HAP-1 (cell line): ENCODE data around the gene SSU72.

ENCODE experiments used
- DNase-seq, 2 experiments: peaks; one replicate each; pipeline ENCODE4 v3.0.0-alpha.2; 2016 to 2020; ENCODE audit warnings: low spot score in 2 of 2
- H3K27me3 ChIP-seq: fragments of 250-450 bp; sonication (Bioruptor Pico); 2 replicates; pipeline ENCODE4 v1.5.1; 2020; ENCODE audit warnings: low read depth, mild to moderate bottlenecking, moderate library complexity
- H3K36me3 ChIP-seq: fragments of 250-450 bp; sonication (Bioruptor Pico); replicated peaks from 2 replicates; pipeline ENCODE4 v1.5.1; 2020; ENCODE audit warnings: mild to moderate bottlenecking
- H3K4me1 ChIP-seq: fragments of 250-450 bp; sonication (Bioruptor Pico); 2 replicates; pipeline ENCODE4 v1.5.1; 2020; ENCODE audit warnings: mild to moderate bottlenecking
- H3K4me3 ChIP-seq: fragments of 250-450 bp; sonication (Bioruptor Pico); 2 replicates; pipeline ENCODE4 v1.5.1; 2020; ENCODE audit warnings: mild to moderate bottlenecking, moderate library complexity
- H3K9me3 ChIP-seq: fragments of 250-450 bp; sonication (Bioruptor Pico); 2 replicates; pipeline ENCODE4 v1.5.1; 2020; ENCODE audit warnings: mild to moderate bottlenecking, moderate library complexity
- in situ Hi-C: fragments of 300-500 bp; cut with MboI; formaldehyde crosslinking; loops from 3 replicates; pipeline ENCODE4 v1.14.3; 2020; ENCODE audit warnings: low sequenced_read_pairs, inconsistent platforms, mixed read lengths

SSU72 gene

DNA sequence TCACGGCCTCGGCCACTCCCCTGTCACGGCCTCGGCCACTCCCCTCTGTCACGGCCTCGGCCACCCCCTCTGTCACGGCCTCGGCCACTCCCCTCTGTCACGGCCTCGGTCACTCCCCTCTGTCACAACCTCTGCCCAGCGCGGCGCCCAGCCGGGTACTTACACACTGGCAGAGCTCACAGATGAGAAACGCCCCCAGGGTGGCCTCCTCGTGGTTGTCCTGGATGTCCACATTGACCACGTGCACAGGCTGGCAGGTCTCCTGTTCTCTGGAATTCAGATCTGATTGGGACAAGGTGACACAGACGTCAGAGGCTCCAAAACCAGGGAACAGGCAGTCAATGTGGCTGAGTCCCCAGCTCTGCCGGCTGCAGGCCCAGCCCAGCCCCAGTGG lies 31.0 kb downstream of the SSU72 start:
- in situ Hi-C loops, result no loop called here
- no peaks in the 10 kb centered on the region for H3K4me1 ChIP-seq
- DNase-seq, result no peak
- H3K36me3 ChIP-seq, result peaks cover 15% of the 10 kb centered on the region
- H3K9me3 ChIP-seq, result no peaks in the 10 kb centered on the region
- H3K4me3 ChIP-seq, result no peak overlapping the region
- H3K27me3 ChIP-seq, result no peaks in the 10 kb centered on the region

DNA sequence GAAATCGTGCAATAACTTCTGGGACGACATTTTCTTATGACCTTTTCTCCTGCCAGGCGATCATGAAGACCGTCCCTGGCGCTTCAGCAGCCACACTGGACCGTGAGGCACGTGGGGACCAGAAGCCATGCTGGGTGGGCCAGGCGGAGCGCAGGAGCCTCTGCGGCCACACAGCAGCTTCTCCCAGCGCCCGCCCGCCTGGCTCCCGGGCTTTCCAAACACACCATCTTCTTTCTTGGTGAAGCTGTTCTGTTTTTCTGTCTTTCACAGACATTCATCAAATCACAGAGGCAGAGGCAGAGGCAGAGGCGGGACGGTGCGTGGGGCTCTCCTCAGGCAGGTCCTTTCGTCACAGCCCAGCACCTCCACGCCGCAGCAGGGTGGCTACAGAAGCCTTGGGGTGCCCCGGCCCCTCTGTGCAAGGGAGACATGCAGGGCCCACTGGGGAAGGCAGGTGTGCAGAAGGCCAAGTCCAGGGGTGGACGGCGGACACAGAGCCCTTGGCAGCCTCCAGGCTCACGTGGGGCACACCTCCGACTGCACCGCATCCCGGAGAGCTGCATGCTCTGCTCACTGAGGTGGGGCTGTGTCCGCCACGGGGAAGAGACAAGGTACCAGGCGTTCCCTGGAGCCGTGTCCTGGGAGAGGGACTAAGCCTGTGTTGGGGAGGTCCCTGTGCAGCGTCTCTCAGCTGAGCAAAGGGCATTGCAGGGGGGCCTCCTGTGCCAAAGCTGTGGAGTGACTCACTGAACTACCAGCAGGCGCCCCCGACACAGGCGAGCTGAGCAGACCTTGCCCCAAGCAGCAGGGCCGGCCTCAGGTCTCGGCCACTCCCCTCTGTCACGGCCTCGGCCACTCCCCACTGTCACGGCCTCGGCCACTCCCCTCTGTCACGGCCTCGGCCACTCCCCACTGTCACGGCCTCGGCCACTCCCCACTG lies 31.6 kb downstream of the SSU72 start:
- no peak overlapping the region for H3K4me3 ChIP-seq
- in situ Hi-C loops, result no loop called here
- peaks cover 14% of the 10 kb centered on the region for H3K36me3 ChIP-seq
- DNase-seq, result no peak
- H3K4me1 ChIP-seq, result no peaks in the 10 kb centered on the region
- no peaks in the 10 kb centered on the region for H3K27me3 ChIP-seq
- no peaks in the 10 kb centered on the region for H3K9me3 ChIP-seq

DNA sequence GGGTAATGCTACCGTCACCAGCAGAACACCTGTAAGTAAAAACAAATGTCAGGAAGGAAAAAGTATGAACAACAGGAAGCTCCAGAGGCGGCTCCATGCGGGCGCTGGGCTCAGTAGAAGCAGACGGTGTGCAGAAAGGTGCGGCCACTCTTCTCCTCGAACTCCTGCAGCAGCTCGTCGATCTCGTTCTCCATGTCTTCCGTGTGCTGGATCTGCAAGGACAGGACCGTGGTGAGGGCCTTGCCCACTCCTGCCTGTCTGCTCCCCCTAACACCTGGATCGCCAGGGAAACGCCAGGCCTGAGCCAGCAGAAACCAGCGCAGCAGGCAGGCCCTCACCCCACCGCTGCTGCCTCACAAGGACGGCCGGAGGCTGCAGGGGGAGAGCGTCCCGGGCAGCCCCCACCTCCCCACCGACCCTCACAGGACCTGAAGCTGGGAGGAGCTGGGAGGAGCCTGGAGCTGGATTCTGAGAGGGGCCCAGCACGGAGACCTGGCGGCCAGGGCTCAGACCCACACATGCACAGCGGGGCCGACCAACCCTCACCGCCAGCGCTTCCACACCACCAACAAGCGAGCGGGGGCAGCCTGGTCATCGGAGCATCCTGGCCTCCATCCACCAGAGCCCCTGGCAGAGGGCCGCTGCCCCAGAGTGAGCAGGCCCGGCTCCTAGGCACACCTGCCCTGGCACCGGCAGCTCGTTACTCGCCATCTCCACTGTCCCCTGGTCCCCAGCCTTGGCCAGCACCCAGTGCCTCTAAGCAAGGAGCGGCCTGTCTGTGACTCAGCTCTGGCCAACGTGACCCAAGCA lies 32.5 kb downstream of the SSU72 start:
- Histone ChIP-seq H3K9me3 (no peaks in the 10 kb centered on the region), H3K36me3 (peaks cover 14% of the 10 kb centered on the region), H3K4me3 (no peak overlapping the region), H3K27me3 (no peaks in the 10 kb centered on the region), H3K4me1 (no peaks in the 10 kb centered on the region)
- in situ Hi-C loops, result no loop called here
- DNase-seq, result no peak

DNA sequence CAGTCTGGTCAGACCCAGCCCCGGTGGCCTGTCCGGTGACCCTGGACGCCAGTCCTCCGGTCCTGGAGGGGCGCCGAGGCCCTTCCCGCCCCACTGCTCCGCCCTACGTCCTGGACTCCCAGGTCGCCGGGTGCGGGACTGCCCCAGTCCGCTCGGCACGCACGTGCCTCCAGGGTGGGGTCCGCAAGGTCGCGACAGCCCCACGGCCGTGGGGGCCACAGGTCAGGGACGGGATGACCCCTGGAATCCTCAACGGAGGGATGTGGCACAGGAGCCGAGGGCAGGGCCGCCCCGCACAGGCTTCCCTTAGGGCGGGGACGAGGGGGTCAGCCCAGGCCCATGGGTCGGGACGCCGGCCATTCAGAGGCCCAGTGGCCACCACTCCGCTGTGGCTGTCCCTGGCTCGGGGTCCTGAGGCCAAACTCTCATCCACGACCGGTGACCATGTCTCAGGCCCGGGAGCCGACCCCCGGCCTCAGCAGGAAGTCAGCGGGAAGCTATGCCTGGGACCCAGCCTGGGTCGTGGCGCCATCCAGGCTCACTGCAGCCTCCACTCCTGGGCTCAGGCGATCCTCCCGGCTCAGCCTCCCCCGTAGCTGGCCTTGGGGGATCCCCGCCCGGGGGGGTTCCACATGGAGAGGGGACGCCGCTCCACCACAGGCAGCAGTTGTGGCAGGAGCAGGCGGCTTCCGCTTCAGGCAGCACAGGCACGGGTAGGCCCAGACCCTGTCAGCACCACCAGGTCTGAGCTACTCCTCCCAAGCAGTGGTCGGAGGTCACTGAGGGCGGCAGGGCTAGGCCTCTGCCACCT lies 33.6 kb downstream of the SSU72 start:
- H3K36me3 ChIP-seq, result peaks cover 14% of the 10 kb centered on the region
- no peaks in the 10 kb centered on the region for H3K9me3 ChIP-seq
- no peaks in the 10 kb centered on the region for H3K27me3 ChIP-seq
- in situ Hi-C loops, result no loop called here
- no peak overlapping the region for H3K4me3 ChIP-seq
- no peak for DNase-seq
- no peaks in the 10 kb centered on the region for H3K4me1 ChIP-seq

DNA sequence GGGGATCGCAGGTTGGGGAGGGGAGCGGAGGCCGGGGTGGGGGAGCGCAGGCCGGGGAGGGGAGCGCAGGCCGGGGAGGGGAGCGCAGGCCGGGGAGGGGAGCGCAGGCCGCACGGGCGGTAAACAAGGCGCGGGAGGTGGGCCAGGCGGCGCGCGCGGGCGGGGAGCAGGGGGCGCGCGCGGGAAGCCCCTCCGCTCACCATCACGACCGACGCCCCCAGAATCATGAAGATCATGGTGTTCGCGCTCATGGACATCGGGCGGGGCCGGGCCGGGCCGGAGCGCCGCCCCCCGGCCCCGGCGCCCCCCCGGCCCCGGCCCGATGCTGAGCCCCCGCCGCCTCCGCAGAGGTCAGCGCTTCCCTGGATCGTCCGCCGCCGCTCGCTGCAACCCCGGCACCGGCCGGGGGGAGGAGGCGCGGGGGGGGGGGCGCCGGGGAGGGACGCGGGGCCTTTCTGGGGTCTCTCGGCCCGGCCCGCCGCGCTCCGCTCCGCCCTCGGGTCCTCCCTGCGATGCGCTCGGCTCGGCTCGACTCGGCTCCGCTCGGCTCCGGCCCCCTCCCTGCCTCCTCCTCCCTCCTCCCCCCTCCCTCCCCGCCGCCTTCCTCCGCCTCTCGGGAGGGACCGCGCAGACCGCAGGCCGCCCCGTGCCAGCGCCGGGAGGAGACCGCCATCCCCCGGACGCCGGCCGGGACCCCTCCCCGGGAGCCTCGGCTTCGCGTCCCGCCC lies 34.4 kb downstream of the SSU72 start, which contains the start of gene TMEM240:
Gene TMEM240 (minus strand): TSS at position 535 of the 728 bp plus-strand sequence. CDS start 278 bp downstream, at position 257.
- Histone ChIP-seq H3K9me3 (no peaks in the 10 kb centered on the region), H3K4me3 (no peak within 1 kb of the TSS), H3K27me3 (no peaks in the 10 kb centered on the region), H3K36me3 (peaks cover 12% of the 10 kb centered on the region), H3K4me1 (no peaks in the 10 kb centered on the region)
- in situ Hi-C loops, result no loop called here
- no peak for DNase-seq

DNA sequence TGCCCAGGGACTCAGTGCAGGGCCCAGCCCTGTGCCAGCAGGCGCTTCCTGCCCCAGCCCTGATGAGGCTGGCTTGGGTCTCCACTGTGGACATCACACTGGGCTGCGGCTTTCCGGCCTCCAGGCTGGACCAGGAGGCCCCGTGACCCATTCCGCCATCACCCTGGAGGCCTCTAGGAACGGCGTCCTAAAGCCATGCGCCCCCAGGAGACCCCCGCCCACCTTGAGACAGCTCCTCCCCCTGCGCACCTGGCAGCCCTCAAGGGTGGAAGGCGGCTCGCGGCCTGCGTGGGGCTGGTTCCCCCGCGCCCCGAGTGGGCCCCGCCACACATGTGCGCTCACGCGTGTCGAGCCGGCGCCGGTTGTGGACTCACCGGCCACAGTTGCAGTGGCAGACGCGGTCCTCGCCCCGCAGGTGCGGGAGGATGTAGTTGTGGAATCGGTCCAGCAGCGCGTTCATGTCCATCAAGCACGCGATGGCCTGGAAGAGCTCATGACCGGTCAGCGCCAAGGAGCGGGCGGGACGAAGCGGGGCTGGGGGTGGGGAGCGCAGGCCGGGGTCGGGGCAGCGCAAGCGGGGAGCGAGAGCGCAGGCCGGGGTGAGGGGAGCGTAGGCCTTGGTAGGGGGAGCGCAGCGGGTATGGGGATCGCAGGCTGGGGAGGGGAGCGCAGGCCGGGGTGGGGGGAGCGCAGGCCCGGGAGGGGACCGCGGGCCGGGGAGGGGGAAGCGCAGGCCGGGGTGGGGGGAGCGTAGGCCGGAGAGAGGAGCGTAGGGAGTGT lies 35.2 kb downstream of the SSU72 start:
- DNase-seq, result no peak
- peaks cover 12% of the 10 kb centered on the region for H3K36me3 ChIP-seq
- in situ Hi-C loops, result no loop called here
- H3K4me3 ChIP-seq, result no peak overlapping the region
- no peaks in the 10 kb centered on the region for H3K4me1 ChIP-seq
- H3K27me3 ChIP-seq, result no peaks in the 10 kb centered on the region
- no peaks in the 10 kb centered on the region for H3K9me3 ChIP-seq

DNA sequence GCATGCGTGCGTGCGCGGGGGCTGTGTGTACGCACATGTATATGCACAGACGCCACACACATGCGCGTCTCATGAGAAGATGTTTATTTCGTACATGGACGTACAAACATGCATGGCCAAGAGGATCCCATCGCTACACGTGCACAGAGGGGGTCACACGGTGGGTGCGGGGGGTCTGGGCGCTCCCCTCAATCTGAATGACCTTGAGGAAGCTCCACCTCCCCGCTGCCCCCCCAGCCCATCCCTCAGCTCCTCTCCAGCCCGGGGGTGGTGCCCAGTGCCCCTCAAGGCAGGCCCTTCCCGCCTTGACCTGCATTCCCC lies 35.7 kb downstream of the SSU72 start:
- Histone ChIP-seq H3K27me3 (no peaks in the 10 kb centered on the region), H3K9me3 (no peaks in the 10 kb centered on the region), H3K36me3 (peaks cover 12% of the 10 kb centered on the region), H3K4me3 (no peak overlapping the region), H3K4me1 (no peaks in the 10 kb centered on the region)
- in situ Hi-C loops, result no loop called here
- DNase-seq, result no peak

DNA sequence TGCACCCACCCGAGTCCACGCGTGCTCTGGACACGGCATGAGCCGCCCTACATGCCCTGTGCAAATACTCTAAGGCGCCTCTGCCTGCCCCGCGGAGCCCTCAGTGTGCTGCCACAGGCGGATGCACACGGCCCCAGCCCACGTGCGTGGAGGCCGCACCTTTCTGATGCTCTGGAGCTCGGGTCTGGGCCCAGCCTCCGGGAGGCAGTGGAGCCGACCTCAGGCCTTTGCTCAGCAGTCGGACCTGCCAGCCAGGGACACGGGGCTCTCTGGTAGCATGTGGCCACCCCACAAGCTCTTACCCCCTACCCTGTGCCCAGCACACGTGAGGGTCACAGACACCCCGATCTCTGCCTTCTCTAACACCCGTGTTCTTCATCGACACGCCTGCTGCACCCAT lies 36.3 kb downstream of the SSU72 start:
- no peaks in the 10 kb centered on the region for H3K4me1 ChIP-seq
- in situ Hi-C loops, result no loop called here
- DNase-seq, result no peak
- peaks cover 12% of the 10 kb centered on the region for H3K36me3 ChIP-seq
- H3K27me3 ChIP-seq, result no peaks in the 10 kb centered on the region
- H3K9me3 ChIP-seq, result no peaks in the 10 kb centered on the region
- no peak overlapping the region for H3K4me3 ChIP-seq

DNA sequence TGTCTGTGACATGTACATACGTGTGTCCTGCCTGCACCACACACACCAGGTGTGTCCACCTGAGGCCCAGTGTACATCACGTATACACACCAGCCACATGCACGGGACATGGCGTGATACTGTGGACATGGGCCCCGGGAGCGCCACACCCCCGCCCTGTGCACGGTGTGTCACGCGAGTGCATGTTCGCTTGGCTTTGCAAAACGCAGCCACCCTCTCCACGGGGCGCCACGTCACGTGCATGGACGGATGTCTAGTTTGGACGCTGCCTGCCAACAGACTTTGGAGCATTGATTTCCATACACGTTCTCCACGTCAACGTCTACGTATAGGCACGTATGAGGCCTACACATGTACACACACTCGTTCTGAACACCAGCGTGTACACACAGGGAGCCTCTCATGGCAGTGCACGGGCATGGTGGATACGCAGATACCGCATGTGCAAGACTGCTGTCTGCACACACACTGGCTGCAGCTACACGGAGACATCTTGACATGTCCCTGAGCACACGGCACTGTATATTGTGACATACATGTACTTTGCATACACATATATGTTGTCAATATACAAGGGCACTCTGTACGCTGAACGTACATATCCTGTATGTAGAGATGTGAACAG lies 36.9 kb downstream of the SSU72 start:
- in situ Hi-C loops, result no loop called here
- Histone ChIP-seq H3K27me3 (no peaks in the 10 kb centered on the region), H3K4me3 (no peak overlapping the region), H3K36me3 (peaks cover 12% of the 10 kb centered on the region), H3K9me3 (no peaks in the 10 kb centered on the region), H3K4me1 (no peaks in the 10 kb centered on the region)
- DNase-seq, result no peak

DNA sequence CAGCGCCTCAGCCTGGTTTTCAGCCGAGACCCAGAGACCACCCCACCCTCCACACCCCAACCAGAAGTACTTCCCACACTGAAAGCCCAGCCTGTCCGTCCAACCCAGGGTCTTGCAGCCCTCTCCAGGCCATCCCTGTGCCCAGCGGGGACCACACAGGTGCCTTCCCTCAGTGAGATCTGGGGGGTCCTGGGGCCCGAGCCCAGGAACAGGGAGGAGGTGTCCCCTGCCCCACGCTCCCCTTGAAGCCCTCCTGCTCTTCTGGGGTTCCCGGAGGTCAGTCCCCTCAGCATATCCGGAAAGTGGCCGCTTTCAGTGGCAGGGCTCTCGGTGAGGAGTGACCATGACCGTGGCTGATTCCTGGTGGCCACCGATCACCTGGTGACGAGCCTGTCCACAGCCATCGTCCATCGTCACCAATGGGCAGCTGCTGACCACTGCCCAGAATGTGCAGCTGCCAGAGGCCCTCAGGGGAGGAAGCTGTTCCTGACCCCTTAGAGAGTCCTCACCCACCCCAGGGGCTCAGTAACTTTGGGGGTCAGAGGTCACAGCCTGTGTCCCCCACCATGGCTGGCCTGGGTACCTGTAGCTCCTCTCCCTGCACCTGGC lies 37.6 kb downstream of the SSU72 start:
- H3K9me3 ChIP-seq, result no peaks in the 10 kb centered on the region
- in situ Hi-C loops, result no loop called here
- H3K36me3 ChIP-seq, result peaks cover 13% of the 10 kb centered on the region
- H3K4me1 ChIP-seq, result no peaks in the 10 kb centered on the region
- DNase-seq, result no peak
- H3K4me3 ChIP-seq, result no peak overlapping the region
- H3K27me3 ChIP-seq, result no peaks in the 10 kb centered on the region

DNA sequence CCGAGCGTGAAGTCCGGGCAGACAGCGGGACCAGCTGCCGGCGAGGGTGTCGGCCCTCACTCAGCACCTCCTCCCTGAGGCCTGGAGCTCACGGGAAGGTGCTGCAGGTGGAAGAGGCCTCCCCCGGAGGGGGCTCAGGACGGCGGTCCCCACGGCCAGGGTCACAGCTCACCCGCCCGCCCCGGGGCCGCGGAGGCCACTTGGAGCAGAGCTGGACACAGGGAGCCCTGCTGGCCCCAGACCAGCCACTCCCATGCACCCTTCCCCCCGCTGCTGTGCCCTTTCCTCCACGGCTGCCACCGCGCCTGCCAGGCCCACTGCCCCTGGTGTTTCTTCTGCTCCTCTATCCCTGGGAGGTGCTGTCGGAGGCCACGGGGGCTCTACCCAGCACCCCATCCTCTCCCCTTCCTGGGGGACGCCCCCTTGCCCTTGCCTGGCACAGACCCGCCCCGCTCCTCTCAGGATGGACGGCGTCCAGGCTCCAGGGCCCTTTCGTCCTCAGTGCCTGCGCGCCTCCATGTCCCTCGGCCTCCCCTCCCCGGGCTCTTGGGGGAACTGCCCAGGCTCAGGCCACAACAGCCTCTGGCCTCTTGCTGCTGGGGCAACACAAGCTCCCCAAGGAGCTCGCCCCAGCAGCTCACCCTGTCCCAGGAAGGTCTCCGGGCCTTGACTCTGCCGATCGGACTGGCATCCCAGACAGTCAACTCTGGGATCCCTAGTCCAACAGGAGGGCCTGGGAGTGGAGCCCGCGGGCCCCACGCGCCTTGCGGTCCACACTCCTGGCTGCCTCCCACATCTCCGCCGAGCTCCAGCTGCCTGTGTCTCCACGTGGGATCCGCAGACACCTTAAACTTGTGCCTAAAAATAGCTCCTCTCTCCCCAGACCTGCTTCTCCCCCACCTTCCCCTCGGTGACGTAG lies 38.4 kb downstream of the SSU72 start:
- peaks cover 11% of the 10 kb centered on the region for H3K36me3 ChIP-seq
- in situ Hi-C loops, result no loop called here
- H3K4me3 ChIP-seq, result no peak overlapping the region

More for the DNA sequence above, 38.4 kb downstream of the SSU72 start:
- no peaks in the 10 kb centered on the region for H3K9me3 ChIP-seq
- H3K4me1 ChIP-seq, result no peaks in the 10 kb centered on the region
- no peak for DNase-seq
- H3K27me3 ChIP-seq, result no peaks in the 10 kb centered on the region
